ENCODE measurements around the gene MED27.

GRCh38 chr9:131984564-131984963 lies 95.1 kb downstream of the MED27 start:
- no peak for TF ChIP-seq CTCF (conservative IDR thresholded peaks at IDR 0.05; ENCODE audit: low read length)
- TF ChIP-seq EZH2phosphoT487 (IDR thresholded peaks at IDR 0.05; ENCODE audit: borderline replicate concordance) = no peak
